Suprapubic skin (tissue), 4 donors: ENCODE results near the gene CEP170B.

Source experiments
- EP300 ChIP-seq: sonication (generic); formaldehyde crosslinking; IDR thresholded peaks from one replicate; pipeline ENCODE4 v1.6.1; 2017; ENCODE audit warnings: antibody characterized with exemption
- POLR2A ChIP-seq, 2 donors: fragments of 450-650 bp; IDR thresholded peaks; one replicate each; pipeline ENCODE4 v1.6.1; 2017; ENCODE audit warnings: antibody characterized with exemption in 2 of 2, mild to moderate bottlenecking in 2 of 2, moderate library complexity in 2 of 2
- POLR2AphosphoS5 ChIP-seq, 3 donors: sonication (generic); formaldehyde crosslinking; IDR thresholded peaks; one replicate each; pipeline ENCODE4 v1.6.1; 2017; ENCODE audit warnings: antibody characterized with exemption in 3 of 3
- TF ChIP-seq, protein P1 (sequence below), 2 donors: fragments of 200-600 bp in 1 of 2; fragments of 450-650 bp in 1 of 2; sonication (generic) in 1 of 2; IDR thresholded peaks; one replicate each; pipeline ENCODE4 v1.5.1; 2016 to 2019; ENCODE audit warnings: antibody characterized with exemption in 2 of 2, mild to moderate bottlenecking in 1 of 2, moderate library complexity in 1 of 2

DNA sequence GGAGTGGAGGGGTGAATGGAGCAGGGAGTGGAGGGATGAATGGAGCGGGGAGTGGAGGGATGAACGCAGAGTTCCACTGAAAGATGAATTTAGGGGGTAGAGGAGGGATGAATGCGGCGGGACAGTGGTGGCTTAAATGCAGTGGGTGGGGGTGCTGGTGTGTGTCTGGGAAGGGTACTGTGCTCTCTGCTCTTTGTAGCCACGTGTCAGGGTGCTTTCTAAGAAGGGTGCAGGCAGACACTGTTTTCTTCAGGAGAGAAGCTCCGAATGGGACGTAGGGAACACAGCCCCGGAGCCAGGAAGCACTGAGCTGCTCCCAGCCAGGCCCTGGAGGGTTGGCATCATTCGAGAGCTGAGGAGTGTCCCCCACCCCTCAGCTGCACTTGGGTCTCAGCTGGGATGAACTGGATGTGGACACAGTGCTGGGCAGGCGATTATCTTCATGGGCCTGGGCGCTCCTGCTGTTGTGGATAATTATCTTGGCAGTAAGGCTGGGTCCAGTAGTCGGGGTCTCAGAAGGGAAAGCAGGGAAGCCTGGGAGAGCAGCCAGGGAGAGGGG, 9.5 kb upstream of the CEP170B start:
- TF ChIP-seq, protein P1, sequence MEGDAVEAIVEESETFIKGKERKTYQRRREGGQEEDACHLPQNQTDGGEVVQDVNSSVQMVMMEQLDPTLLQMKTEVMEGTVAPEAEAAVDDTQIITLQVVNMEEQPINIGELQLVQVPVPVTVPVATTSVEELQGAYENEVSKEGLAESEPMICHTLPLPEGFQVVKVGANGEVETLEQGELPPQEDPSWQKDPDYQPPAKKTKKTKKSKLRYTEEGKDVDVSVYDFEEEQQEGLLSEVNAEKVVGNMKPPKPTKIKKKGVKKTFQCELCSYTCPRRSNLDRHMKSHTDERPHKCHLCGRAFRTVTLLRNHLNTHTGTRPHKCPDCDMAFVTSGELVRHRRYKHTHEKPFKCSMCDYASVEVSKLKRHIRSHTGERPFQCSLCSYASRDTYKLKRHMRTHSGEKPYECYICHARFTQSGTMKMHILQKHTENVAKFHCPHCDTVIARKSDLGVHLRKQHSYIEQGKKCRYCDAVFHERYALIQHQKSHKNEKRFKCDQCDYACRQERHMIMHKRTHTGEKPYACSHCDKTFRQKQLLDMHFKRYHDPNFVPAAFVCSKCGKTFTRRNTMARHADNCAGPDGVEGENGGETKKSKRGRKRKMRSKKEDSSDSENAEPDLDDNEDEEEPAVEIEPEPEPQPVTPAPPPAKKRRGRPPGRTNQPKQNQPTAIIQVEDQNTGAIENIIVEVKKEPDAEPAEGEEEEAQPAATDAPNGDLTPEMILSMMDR (IDR thresholded peaks at IDR 0.05), result no peak
- no peak for TF ChIP-seq EP300
- no peak for TF ChIP-seq POLR2A (IDR thresholded peaks at IDR 0.05)
- no peak for TF ChIP-seq POLR2AphosphoS5 (IDR thresholded peaks at IDR 0.05)
